ENCODE results near the gene AKAP7. TPM values are rescaled to one million over a fixed set of nuclear protein-coding genes. Genes with fewer than 3 reads are reported as not detected.

Gene AKAP7
- total RNA-seq, 1 experiment from 2014 or later: 3.1 TPM

GRCh38 chr6:131265939-131266338 lies 130.7 kb downstream of the AKAP7 start (continued):
- TF ChIP-seq ZBTB33 (IDR thresholded peaks at IDR 0.05; ENCODE audit: extremely low read depth, insufficient replicate concordance, low read length) (no peak), SP1 (IDR thresholded peaks at IDR 0.05; ENCODE audit: low read depth) (no peak), YY1 (IDR thresholded peaks at IDR 0.05; ENCODE audit: extremely low read depth, insufficient replicate concordance, low read depth, low read length) (no peak), EZH2phosphoT487 (IDR thresholded peaks at IDR 0.05; ENCODE audit: borderline replicate concordance) (no peak)

GRCh38 chr6:131268303-131268702 lies 133.0 kb downstream of the AKAP7 start:
- Histone ChIP-seq H3K9me3 (ENCODE audit: control insufficient read depth in 1 of 2, insufficient read depth in 1 of 2, low read depth in 1 of 2, low read length in 2 of 2) (no peaks in the 10 kb centered on the region), H3K79me2 (ENCODE audit: insufficient read depth, low read length) (no peaks in the 10 kb centered on the region), H3K27ac (ENCODE audit: low read depth, low read length) (no peak overlapping the region), H2AFZ (ENCODE audit: low read depth, low read length, poor library complexity, severe bottlenecking) (no peak overlapping the region), H3K4me1 (ENCODE audit: control insufficient read depth in 1 of 2, insufficient read depth in 2 of 2, low read length in 2 of 2) (no peaks in the 10 kb centered on the region), H3K9me2 (ENCODE audit: insufficient read depth) (no peaks in the 10 kb centered on the region), H4K20me1 (ENCODE audit: insufficient read depth) (no peaks in the 10 kb centered on the region), H3K9ac (ENCODE audit: low read length) (no peak overlapping the region), H3K36me3 (ENCODE audit: control insufficient read depth in 1 of 2, insufficient read depth in 2 of 2, low read length in 2 of 2) (no peaks in the 10 kb centered on the region), H3K4me2 (ENCODE audit: low read length) (no peak overlapping the region), H3K4me3 (replicated peaks in 1 of 2; ENCODE audit: low read depth in 1 of 2, low read length in 2 of 2) (no peak overlapping the region), H3K27me3 (ENCODE audit: insufficient read depth, low read length) (no peaks in the 10 kb centered on the region)
- ATAC-seq: no peak
- CTCF ChIA-PET: no interaction called here
- intact Hi-C loops (cut with micrococcal nuclease): no loop called here
- BruUV-seq (replicated peaks): no TSS peak
- TF ChIP-seq JUND (IDR thresholded peaks at IDR 0.05): no peak
- no peak for TF ChIP-seq EZH2 (IDR thresholded peaks at IDR 0.05)
- TF ChIP-seq ZNF274 (IDR thresholded peaks at IDR 0.05; ENCODE audit: low read depth, low read length): no peak
- TF ChIP-seq TCF7L2 (IDR thresholded peaks at IDR 0.05; ENCODE audit: borderline replicate concordance, extremely low read depth, insufficient read depth, insufficient read length): no peak
- TF ChIP-seq POLR2AphosphoS5 (IDR thresholded peaks at IDR 0.05; ENCODE audit: low read depth, low read length): no peak
- TF ChIP-seq CBX3 (IDR thresholded peaks at IDR 0.05; ENCODE audit: low read depth): no peak
- TF ChIP-seq ELF1 (IDR thresholded peaks at IDR 0.05; ENCODE audit: borderline replicate concordance, low read depth): no peak
- no peak for TF ChIP-seq POLR2A (IDR thresholded peaks at IDR 0.05; ENCODE audit: borderline replicate concordance, extremely low read depth, insufficient read depth, insufficient read length)
- TF ChIP-seq ZBTB33 (IDR thresholded peaks at IDR 0.05; ENCODE audit: extremely low read depth, insufficient replicate concordance, low read length): no peak
- TF ChIP-seq MAX (IDR thresholded peaks at IDR 0.05): no peak
- TF ChIP-seq REST (IDR thresholded peaks at IDR 0.05; ENCODE audit: low read depth): no peak
- no peak for TF ChIP-seq CEBPB (IDR thresholded peaks at IDR 0.05; ENCODE audit: low read depth)
- no peak for TF ChIP-seq FOSL1 (IDR thresholded peaks at IDR 0.05; ENCODE audit: low read depth)
- no peak for TF ChIP-seq EZH2phosphoT487 (IDR thresholded peaks at IDR 0.05; ENCODE audit: borderline replicate concordance)
- TF ChIP-seq EGR1 (IDR thresholded peaks at IDR 0.05; ENCODE audit: low read depth): no peak
- DNase-seq (ENCODE audit: low read depth, low spot score): no peak
- RAD21 ChIA-PET (ENCODE audit: low non-redundant PET in 1 of 2, low total read pairs in 2 of 2, uncharacterized antibody in 2 of 2, unreplicated experiment in 2 of 2): no interaction called here
- POLR2A ChIA-PET: no interaction called here
